Measurements from ENCODE around the gene FAM110A. TPM values are rescaled to one million over a fixed set of nuclear protein-coding genes. Genes with fewer than 3 reads are reported as not detected.

Gene FAM110A
- total and polyA plus RNA-seq, 2 of the 8 experiments (the other 6 are each of a cell fraction or from before 2014, with no cell fraction given) = 10.1 to 10.9 TPM

DNA sequence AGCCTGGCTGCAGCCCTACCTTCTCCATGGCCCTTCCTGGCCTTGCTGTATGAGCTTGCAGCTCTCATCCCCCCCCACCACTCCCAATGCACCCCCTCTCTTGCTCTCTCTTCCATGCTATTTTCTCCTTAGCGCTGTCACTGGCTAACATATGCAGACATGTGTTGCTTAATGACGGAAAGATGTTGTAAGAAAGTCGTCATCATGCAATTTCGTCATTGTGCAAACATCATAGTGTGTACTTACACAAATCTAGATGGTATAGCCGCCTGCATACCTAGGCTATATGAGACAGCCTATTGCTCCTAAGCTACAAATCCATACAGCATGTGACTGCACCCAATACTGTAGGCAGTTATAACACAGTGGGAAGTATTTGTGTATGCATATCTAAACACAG lies 55.6 kb downstream of the FAM110A start (continued):
- TF ChIP-seq RAD21 (IDR thresholded peaks at IDR 0.05 in 1 of 2, conservative IDR thresholded peaks at IDR 0.05 in 1 of 2; ENCODE audit: low read depth in 2 of 2, low read length in 2 of 2) = no peak
- TF ChIP-seq, protein P1, sequence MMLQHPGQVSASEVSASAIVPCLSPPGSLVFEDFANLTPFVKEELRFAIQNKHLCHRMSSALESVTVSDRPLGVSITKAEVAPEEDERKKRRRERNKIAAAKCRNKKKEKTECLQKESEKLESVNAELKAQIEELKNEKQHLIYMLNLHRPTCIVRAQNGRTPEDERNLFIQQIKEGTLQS (IDR thresholded peaks at IDR 0.05; ENCODE audit: insufficient read depth, low read depth, low read length) = no peak
- TF ChIP-seq, protein P2, sequence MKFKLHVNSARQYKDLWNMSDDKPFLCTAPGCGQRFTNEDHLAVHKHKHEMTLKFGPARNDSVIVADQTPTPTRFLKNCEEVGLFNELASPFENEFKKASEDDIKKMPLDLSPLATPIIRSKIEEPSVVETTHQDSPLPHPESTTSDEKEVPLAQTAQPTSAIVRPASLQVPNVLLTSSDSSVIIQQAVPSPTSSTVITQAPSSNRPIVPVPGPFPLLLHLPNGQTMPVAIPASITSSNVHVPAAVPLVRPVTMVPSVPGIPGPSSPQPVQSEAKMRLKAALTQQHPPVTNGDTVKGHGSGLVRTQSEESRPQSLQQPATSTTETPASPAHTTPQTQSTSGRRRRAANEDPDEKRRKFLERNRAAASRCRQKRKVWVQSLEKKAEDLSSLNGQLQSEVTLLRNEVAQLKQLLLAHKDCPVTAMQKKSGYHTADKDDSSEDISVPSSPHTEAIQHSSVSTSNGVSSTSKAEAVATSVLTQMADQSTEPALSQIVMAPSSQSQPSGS (IDR thresholded peaks at IDR 0.05; ENCODE audit: low read length) = no peak
- TF ChIP-seq, protein P3, sequence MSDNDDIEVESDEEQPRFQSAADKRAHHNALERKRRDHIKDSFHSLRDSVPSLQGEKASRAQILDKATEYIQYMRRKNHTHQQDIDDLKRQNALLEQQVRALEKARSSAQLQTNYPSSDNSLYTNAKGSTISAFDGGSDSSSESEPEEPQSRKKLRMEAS (IDR thresholded peaks at IDR 0.05) = no peak
- no peak for TF ChIP-seq KDM1A (IDR thresholded peaks at IDR 0.05; ENCODE audit: borderline replicate concordance, low read length)
- TF ChIP-seq BACH1 (IDR thresholded peaks at IDR 0.05; ENCODE audit: low read length) = no peak
